H1 (cell line): ENCODE measurements around the gene UGT1A1. TPM values are rescaled to one million over a fixed set of nuclear protein-coding genes. Genes with fewer than 3 reads are reported as not detected.

Source experiments
- CTCF ChIA-PET: fragments of 300-600 bp; sonication (Branson Sonifier 250); formaldehyde crosslinking; loops from one replicate; lab custom pipeline; 2021; ENCODE audit not compliant: partially characterized antibody; lab: Charles Lee
- POLR2A ChIA-PET: fragments of 300-600 bp; sonication (Branson Sonifier 250); formaldehyde crosslinking; loops from one replicate; lab custom pipeline; 2021; ENCODE audit warnings: inconsistent platforms; ENCODE audit not compliant: partially characterized antibody; lab: Charles Lee
- DNase-seq, 2 experiments: peaks; one replicate each; pipeline versions ENCODE4 v3.0.0 to v3.0.0-alpha.2; 2010 to 2022; ENCODE audit warnings: low spot score in 2 of 2, low read depth in 1 of 2, mixed read lengths in 1 of 2
- FAIRE-seq: peaks from 2 replicates; lab custom pipeline; 2011; peaks lifted over from hg19 to GRCh38; lab: Jason Lieb, UNC
- H2AFZ ChIP-seq: 2 replicates; pipeline ENCODE4 v1.8.1; 2012; ENCODE audit warnings: low read length, inconsistent platforms
- H2AK5ac ChIP-seq: 2 replicates; pipeline ENCODE4 v1.6.1; 2013; ENCODE audit warnings: low read depth, low read length
- H2BK120ac ChIP-seq: replicated peaks from 2 replicates; pipeline ENCODE3; 2013; ENCODE audit warnings: low read depth, low read length, inconsistent platforms
- H2BK12ac ChIP-seq: 2 replicates; pipeline ENCODE4 v1.6.1; 2013; ENCODE audit warnings: low read depth, low read length
- H2BK15ac ChIP-seq: 2 replicates; pipeline ENCODE4 v1.6.1; 2013; ENCODE audit warnings: low read length
- H2BK20ac ChIP-seq: 2 replicates; pipeline ENCODE4 v1.6.1; 2013; ENCODE audit warnings: low read length
- H2BK5ac ChIP-seq: 2 replicates; pipeline ENCODE4 v1.6.1; 2013; ENCODE audit warnings: low read depth, low read length
- H3K14ac ChIP-seq: 2 replicates; pipeline ENCODE4 v1.6.1; 2013; ENCODE audit warnings: inconsistent platforms; ENCODE audit not compliant: insufficient read length
- H3K18ac ChIP-seq: 2 replicates; pipeline ENCODE4 v1.6.1; 2013; ENCODE audit warnings: low read length; ENCODE audit errors: extremely low read depth
- H3K23ac ChIP-seq: 2 replicates; pipeline ENCODE4 v1.6.1; 2013; ENCODE audit warnings: inconsistent platforms; ENCODE audit not compliant: insufficient read length
- H3K23me2 ChIP-seq: 2 replicates; pipeline ENCODE4 v1.6.1; 2013; ENCODE audit warnings: low read depth, low read length
- H3K27ac ChIP-seq: 2 replicates; pipeline ENCODE4 v1.6.1; 2011; ENCODE audit warnings: low read depth, low read length, inconsistent platforms
- H3K27me3 ChIP-seq, 4 experiments: replicated peaks in 1 of 4; 1 replicate in 1 of 4; 2 replicates in 3 of 4; pipeline versions ENCODE4 v1.6.1 to v1.8.1; 2011 to 2013; ENCODE audit warnings: low read length in 3 of 4, mild to moderate bottlenecking in 3 of 4, inconsistent platforms in 2 of 4, mixed read lengths in 2 of 4, moderate library complexity in 1 of 4; ENCODE audit not compliant: control insufficient read depth in 3 of 4, insufficient read depth in 3 of 4; ENCODE audit errors: extremely low read depth in 1 of 4
- H3K36me3 ChIP-seq, 4 experiments: 2 replicates each; pipeline versions ENCODE4 v1.6.1 to v1.8.1; 2011 to 2013; ENCODE audit warnings: mild to moderate bottlenecking in 4 of 4, low read length in 3 of 4, moderate library complexity in 2 of 4, control low read depth in 1 of 4, inconsistent platforms in 1 of 4; ENCODE audit not compliant: insufficient read depth in 4 of 4, control insufficient read depth in 2 of 4
- H3K4ac ChIP-seq: replicated peaks from 2 replicates; pipeline ENCODE3; 2013; ENCODE audit warnings: low read length, low read depth, mixed read lengths, inconsistent platforms; ENCODE audit not compliant: insufficient read length
- H3K4me1 ChIP-seq, 4 experiments: replicated peaks in 1 of 4; 1 replicate in 1 of 4; 2 replicates in 3 of 4; pipeline versions ENCODE4 v1.6.1 to v1.8.1; 2011 to 2013; ENCODE audit warnings: low read length in 3 of 4, inconsistent platforms in 2 of 4, mixed read lengths in 1 of 4; ENCODE audit not compliant: insufficient read depth in 4 of 4, control insufficient read depth in 3 of 4
- H3K4me2 ChIP-seq, 2 experiments: 2 replicates each; pipeline versions ENCODE4 v1.6.1 to v1.8.1; 2011 to 2013; ENCODE audit warnings: low read depth in 2 of 2, low read length in 2 of 2, control low read depth in 1 of 2, inconsistent platforms in 1 of 2, mild to moderate bottlenecking in 1 of 2; ENCODE audit not compliant: insufficient read depth in 1 of 2
- H3K4me3 ChIP-seq, 4 experiments: fragments of 200-600, 300-600 bp in 1 of 4; sonication (generic), shearing (Covaris generic), sonication (Bioruptor Twin) in 1 of 4; 2 replicates each; pipeline versions ENCODE4 v1.5.1 to v1.8.1; 2011 to 2016; ENCODE audit warnings: low read length in 4 of 4, low read depth in 3 of 4, control low read depth in 2 of 4, inconsistent platforms in 2 of 4, mild to moderate bottlenecking in 2 of 4, mixed read lengths in 1 of 4, moderate library complexity in 1 of 4; ENCODE audit not compliant: insufficient read depth in 2 of 4; ENCODE audit errors: extremely low read depth in 1 of 4
- H3K56ac ChIP-seq: replicated peaks from 2 replicates; pipeline ENCODE3; 2013; ENCODE audit warnings: low read depth, mild to moderate bottlenecking, mixed read lengths, low read length, inconsistent platforms; ENCODE audit not compliant: insufficient read length
- H3K79me1 ChIP-seq: 2 replicates; pipeline ENCODE4 v1.6.1; 2013; ENCODE audit warnings: low read depth, low read length, control low read depth
- H3K79me2 ChIP-seq, 2 experiments: 2 replicates each; pipeline versions ENCODE4 v1.6.1 to v1.8.1; 2012 to 2013; ENCODE audit warnings: low read length in 2 of 2, mild to moderate bottlenecking in 2 of 2, inconsistent platforms in 1 of 2; ENCODE audit not compliant: insufficient read depth in 2 of 2, control insufficient read depth in 1 of 2
- H3K9ac ChIP-seq, 4 experiments: replicated peaks in 1 of 4; 1 replicate in 1 of 4; 2 replicates in 3 of 4; pipeline versions ENCODE4 v1.6.1 to v1.8.1; 2011 to 2013; ENCODE audit warnings: low read depth in 3 of 4, low read length in 3 of 4, control low read depth in 2 of 4, mild to moderate bottlenecking in 2 of 4, moderate library complexity in 2 of 4, inconsistent platforms in 1 of 4; ENCODE audit errors: extremely low read depth in 1 of 4
- H3K9me3 ChIP-seq, 2 experiments: 2 replicates each; pipeline versions ENCODE4 v1.6.1 to v1.8.1; 2012 to 2013; ENCODE audit warnings: mild to moderate bottlenecking in 2 of 2, moderate library complexity in 2 of 2, control low read depth in 1 of 2, inconsistent platforms in 1 of 2, low read depth in 1 of 2, low read length in 1 of 2, mixed read lengths in 1 of 2; ENCODE audit not compliant: insufficient read depth in 2 of 2
- H4K20me1 ChIP-seq, 2 experiments: replicated peaks in 1 of 2; 2 replicates each; pipeline versions ENCODE3 to v1.8.1; 2011 to 2013; ENCODE audit warnings: inconsistent platforms in 2 of 2, low read length in 2 of 2, mild to moderate bottlenecking in 1 of 2; ENCODE audit not compliant: insufficient read depth in 2 of 2, control insufficient read depth in 1 of 2
- H4K5ac ChIP-seq: 2 replicates; pipeline ENCODE4 v1.6.1; 2013; ENCODE audit warnings: low read length, low read depth, mixed read lengths, inconsistent platforms; ENCODE audit not compliant: insufficient read length
- H4K8ac ChIP-seq: 2 replicates; pipeline ENCODE4 v1.8.0; 2013; ENCODE audit warnings: mild to moderate bottlenecking, moderate library complexity, low read length, inconsistent platforms; ENCODE audit not compliant: insufficient read depth; ENCODE audit errors: extremely low read depth
- H4K91ac ChIP-seq: replicated peaks from 2 replicates; pipeline ENCODE3; 2013; ENCODE audit warnings: low read length, mixed read lengths, inconsistent platforms; ENCODE audit not compliant: insufficient read length
- CREB1 ChIP-seq: IDR thresholded peaks from 2 replicates; pipeline ENCODE4 v1.6.1; 2012; ENCODE audit warnings: inconsistent platforms
- CTCF ChIP-seq, 3 experiments: IDR thresholded peaks; 1 replicate in 2 of 3; 2 replicates in 1 of 3; pipeline versions ENCODE4 v1.5.1 to v1.6.1; 2011; ENCODE audit warnings: low read length in 3 of 3, mild to moderate bottlenecking in 3 of 3, inconsistent platforms in 2 of 3, low read depth in 1 of 3, moderate library complexity in 1 of 3; ENCODE audit not compliant: insufficient read depth in 1 of 3; ENCODE audit errors: control extremely low read depth in 1 of 3
- RAD21 ChIP-seq, 2 experiments: IDR thresholded peaks in 1 of 2; conservative IDR thresholded peaks in 1 of 2; 2 replicates each; pipeline ENCODE4 v1.6.1; 2011; ENCODE audit warnings: low read depth in 2 of 2, low read length in 2 of 2, improper control_type of control experiment in 1 of 2, inconsistent platforms in 1 of 2, mild to moderate bottlenecking in 1 of 2, moderate library complexity in 1 of 2
- ZNF274 ChIP-seq: IDR thresholded peaks from 2 replicates; pipeline ENCODE4 v1.7.0; 2012; ENCODE audit warnings: low read length, borderline replicate concordance; ENCODE audit errors: extremely low read depth
- WGBS, 2 experiments: shearing (Covaris generic) in 1 of 2; methylation state at CpG; one replicate each; pipeline versions ENCODE4 v1.1.6 to v1.1.7; 2013 to 2015; ENCODE audit warnings: low lambda C conversion rate in 2 of 2, mixed read lengths in 2 of 2, inconsistent platforms in 1 of 2, low coverage in 1 of 2, missing lambda C conversion rate in 1 of 2; ENCODE audit not compliant: insufficient replicate concordance in 2 of 2, insufficient coverage in 1 of 2, insufficient read length in 1 of 2; ENCODE audit errors: extremely low coverage in 1 of 2, missing lambda C conversion rate in 1 of 2; 5-methylcytosine and 5-hydroxymethylcytosine counted together
- polyA plus RNA-seq, 7 experiments: library from polyadenylated mRNA; depleted of rRNA in 3 of 7; stranded (reverse) in 5 of 7; unstranded in 2 of 7; fragments of >200 nt in 5 of 7; fragments of 200-250 nt in 2 of 7; gene quantifications; 1 replicate in 5 of 7; 2 replicates in 1 of 7; 4 replicates in 1 of 7; pipeline versions ENCODE4 v1.2.1 to v1.2.3, GENCODE V29; 2011 to 2013; ENCODE audit warnings: missing spikeins in 2 of 7, mixed read lengths in 2 of 7
- total RNA-seq: library from RNA; stranded (reverse); fragmentation: NEBNext Ultra II Directional; extraction: Animal tissue kit (Norgen Biotek cat#: 25700); gene quantifications from 2 replicates; pipeline ENCODE4 v1.2.1, GENCODE V29; 2021

UGT1A1 gene
- total and polyA plus RNA-seq, 2 of the 8 experiments (the other 6 are each of a cell fraction or from before 2014, with no cell fraction given): not detected

- Histone ChIP-seq H4K20me1 (no peaks in the 10 kb centered on the region), H3K23ac (no peak overlapping the region), H2AK5ac (0 out of 2 replicates have a peak overlapping the region, but pooled peaks have one; percentile 82), H2AFZ (no peak overlapping the region), H3K4me1 (no peaks in the 10 kb centered on the region), H3K4ac (no peak overlapping the region), H3K79me1 (no peaks in the 10 kb centered on the region), H2BK120ac (no peak overlapping the region), H3K56ac (no peak overlapping the region), H3K23me2 (no peaks in the 10 kb centered on the region), H3K4me2 (no peak overlapping the region), H3K14ac (no peak overlapping the region)
- ChIA-PET POLR2A (no interaction called here), CTCF (no interaction called here)
- TF ChIP-seq ZNF274 (no peak), CREB1 (no peak), CTCF (IDR thresholded peaks at IDR 0.05; ENCODE audit: control extremely low read depth in 1 of 3, insufficient read depth in 1 of 3, low read depth in 1 of 3, low read length in 3 of 3) (peak in 1 of 3 experiments; percentile 14; a peak in 2 of 4 replicates), RAD21 (IDR thresholded peaks at IDR 0.05 in 1 of 2, conservative IDR thresholded peaks at IDR 0.05 in 1 of 2; ENCODE audit: low read depth in 2 of 2, low read length in 2 of 2) (peak in 1 of 2 experiments; percentile 27; a peak in 2 of 4 replicates)
- TF ChIP-seq, all 59 proteins: peak for 2
- H4K8ac ChIP-seq: no peak overlapping the region
- no peak overlapping the region; the same call in 1 of the 2 replicates for H2BK15ac ChIP-seq
- no peak overlapping the region for H2BK5ac ChIP-seq
- no peaks in the 10 kb centered on the region for H3K79me2 ChIP-seq
- H3K9ac ChIP-seq: no peak overlapping the region
- no peak overlapping the region for H2BK20ac ChIP-seq
- H4K5ac ChIP-seq: no peak overlapping the region
- no peak overlapping the region for H3K27ac ChIP-seq
- H3K36me3 ChIP-seq: no peaks in the 10 kb centered on the region
- H4K91ac ChIP-seq: no peak overlapping the region
- WGBS, 2 experiments: 83% methylated on average over 12 of the region's 12 CpGs; no CpG with 5 or more reads in 1 of the 2 experiments
- H2BK12ac ChIP-seq: no peak overlapping the region
- H3K18ac ChIP-seq: no peak overlapping the region
- peak in 1 of 2 experiments; percentile 29 for DNase-seq
- peaks cover 0 to 4% of the 10 kb centered on the region in 2 experiments; a peak in 2 of 4 replicates for H3K9me3 ChIP-seq
- no peak overlapping the region for H3K4me3 ChIP-seq
- FAIRE-seq: no peak
- no peaks in the 10 kb centered on the region for H3K27me3 ChIP-seq
Measured at GRCh38 chr2:233807215-233807865, 47.3 kb downstream of the UGT1A1 start.
